ENCODE measurements around the gene MIR17HG.
"Not testable (repeated sequence)": the region's sequence is repeated elsewhere in the genome, so short reads cannot be mapped to it uniquely, and the experiment has no call there.

MIR17HG gene

DNA sequence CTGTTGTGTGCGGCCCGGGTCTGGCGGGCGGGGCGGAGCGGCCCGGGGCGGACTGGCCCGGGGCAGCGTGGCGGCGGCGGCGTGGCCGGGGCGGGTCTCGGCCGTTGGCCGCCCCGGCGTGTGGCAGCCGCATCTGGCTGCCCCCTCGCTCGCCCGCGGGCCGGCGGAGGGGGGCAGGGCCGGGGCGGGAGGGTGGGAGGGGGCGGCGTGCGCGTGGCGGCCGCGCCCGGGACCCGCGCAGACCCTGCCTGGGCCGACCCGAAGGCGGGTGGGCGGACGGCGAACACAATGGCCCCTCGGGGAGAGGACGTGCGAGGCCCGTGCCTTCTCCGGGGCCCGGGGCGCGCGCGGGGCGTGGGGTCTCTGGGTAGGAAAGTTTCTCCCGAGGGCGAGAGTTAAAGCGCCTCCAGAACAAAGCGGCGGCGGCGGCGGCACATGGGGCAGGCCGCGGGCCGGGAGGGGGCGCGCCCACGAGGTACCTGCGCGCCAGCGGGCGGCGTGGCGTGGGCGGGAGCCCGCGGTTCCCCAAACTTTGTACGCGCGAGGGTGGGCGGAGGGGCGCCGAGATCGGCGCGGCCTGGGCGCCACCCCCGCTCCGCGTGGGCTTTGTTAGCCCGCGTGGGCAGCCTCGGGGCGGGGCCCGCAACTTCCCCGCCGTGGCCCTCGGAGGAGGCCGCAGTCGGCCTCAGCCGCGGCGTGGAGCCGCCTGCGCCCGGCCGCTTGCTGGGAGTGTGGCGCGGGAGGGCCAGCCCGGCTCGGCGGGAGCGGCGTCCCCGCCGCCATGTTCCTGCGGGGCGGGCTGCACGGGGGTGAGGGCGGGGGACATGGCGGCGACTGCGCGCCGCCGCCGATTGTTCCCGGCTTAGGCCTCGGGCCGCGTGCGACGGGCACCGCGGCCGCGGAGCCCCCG is 764 bp downstream of the MIR17HG start:
- DNase-seq = peak; percentile 56

DNA sequence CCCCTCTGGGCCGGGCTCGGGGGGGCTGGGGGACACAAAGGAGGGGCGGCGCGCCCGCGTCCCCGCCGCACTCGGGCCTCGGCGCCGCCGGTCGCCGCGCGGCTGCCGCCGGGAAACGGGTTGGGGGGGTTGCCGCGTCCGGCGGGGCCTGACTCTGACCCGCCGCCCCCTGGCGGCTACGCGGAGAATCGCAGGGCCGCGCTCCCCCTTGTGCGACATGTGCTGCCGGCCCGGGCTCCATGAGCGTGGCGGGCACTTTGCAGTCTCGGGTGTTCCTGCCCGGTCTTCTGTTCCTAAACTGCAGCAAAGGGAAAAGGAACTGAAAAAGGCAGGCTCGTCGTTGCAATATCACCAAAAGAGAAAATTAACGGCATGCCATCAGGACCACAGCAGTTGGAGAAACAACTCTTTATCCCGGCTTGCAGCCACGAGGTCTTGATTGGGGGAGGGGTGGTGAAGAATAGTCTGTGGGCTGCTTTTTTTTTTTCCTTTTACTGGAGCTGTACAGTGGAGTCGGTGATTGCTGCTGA is 1.5 kb downstream of the MIR17HG start:
- DNase-seq = peak; percentile 88

DNA sequence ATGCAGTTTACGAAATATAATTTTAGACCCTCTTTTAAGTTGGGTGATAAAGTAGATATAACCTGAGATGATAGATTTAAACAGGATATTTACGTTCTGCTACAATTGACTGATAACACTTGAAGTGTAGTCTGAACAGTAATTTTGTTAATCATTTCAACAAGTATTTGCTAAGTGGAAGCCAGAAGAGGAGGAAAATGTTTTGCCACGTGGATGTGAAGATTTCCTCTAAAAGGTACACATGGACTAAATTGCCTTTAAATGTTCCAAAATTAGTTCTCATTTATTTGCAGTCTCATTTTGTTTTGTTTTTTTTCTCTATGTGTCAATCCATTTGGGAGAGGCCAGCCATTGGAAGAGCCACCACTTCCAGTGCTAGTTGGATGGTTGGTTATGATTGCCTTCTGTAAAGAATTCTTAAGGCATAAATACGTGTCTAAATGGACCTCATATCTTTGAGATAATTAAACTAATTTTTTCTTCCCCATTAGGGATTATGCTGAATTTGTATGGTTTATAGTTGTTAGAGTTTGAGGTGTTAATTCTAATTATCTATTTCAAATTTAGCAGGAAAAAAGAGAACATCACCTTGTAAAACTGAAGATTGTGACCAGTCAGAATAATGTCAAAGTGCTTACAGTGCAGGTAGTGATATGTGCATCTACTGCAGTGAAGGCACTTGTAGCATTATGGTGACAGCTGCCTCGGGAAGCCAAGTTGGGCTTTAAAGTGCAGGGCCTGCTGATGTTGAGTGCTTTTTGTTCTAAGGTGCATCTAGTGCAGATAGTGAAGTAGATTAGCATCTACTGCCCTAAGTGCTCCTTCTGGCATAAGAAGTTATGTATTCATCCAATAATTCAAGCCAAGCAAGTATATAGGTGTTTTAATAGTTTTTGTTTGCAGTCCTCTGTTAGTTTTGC is 2.8 kb downstream of the MIR17HG start:
- peak; percentile 39 for DNase-seq

DNA sequence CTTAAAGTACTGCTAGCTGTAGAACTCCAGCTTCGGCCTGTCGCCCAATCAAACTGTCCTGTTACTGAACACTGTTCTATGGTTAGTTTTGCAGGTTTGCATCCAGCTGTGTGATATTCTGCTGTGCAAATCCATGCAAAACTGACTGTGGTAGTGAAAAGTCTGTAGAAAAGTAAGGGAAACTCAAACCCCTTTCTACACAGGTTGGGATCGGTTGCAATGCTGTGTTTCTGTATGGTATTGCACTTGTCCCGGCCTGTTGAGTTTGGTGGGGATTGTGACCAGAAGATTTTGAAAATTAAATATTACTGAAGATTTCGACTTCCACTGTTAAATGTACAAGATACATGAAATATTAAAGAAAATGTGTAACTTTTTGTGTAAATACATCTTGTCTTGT is 3.6 kb downstream of the MIR17HG start:
- DNase-seq = no peak

DNA sequence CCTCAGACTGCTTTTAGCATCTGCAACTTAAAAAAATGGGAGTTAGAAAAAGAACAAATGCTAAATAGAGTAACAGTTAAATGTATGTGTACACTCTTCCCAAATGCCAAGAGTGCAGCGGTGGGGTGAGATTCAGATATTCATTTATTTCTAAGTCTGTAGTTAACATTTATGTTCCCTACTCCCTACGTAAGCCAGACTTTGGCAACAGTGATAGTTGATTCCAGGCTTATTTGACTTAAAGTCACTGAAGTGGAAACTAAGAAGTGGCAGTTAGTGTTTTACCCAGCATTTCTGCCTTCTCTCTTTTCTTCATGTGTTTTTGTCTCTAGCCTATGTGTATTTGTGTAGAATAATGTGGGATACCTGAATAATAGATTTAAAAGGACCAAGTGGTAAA is 4.5 kb downstream of the MIR17HG start:
- no peak for DNase-seq

DNA sequence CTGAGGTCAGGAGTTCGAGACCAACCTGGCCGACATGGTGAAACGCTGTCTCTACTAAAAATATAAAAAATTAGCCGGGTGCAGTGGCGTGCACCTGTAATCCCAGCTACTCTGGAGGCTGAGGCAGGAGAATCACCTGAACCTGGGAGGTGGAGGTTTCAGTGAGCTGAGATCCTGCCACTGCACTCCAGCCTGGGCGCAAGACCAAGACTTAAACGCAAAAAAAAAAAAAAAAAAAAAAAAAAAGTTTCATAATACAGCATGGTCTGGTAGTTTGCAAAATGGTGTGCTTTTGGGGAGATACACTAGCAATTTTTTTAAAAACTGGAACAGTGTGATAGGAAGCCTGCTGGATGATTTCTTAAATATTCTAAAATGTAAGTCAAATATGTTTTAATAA is 5.4 kb downstream of the MIR17HG start:
- DNase-seq = not testable (repeated sequence)

DNA sequence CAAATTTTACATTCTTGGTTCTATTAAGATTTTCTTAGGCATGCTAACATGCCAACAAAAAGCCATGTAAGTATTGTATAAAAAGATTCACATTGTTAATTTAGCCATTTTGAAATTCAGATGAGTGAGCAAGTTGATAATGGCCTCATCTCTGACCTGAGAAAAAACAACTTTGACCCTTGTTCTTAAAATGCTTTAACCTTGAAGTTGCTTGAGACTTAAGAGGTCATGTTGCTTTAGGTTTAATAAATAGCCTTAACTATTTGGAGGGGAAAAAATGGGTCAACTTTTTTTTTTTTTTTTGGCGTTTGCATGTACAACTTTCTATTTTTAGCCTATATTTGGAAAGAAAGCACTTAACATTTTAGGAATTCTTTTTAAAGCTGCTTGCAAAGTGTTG is 6.0 kb downstream of the MIR17HG start:
- no peak for DNase-seq

DNA sequence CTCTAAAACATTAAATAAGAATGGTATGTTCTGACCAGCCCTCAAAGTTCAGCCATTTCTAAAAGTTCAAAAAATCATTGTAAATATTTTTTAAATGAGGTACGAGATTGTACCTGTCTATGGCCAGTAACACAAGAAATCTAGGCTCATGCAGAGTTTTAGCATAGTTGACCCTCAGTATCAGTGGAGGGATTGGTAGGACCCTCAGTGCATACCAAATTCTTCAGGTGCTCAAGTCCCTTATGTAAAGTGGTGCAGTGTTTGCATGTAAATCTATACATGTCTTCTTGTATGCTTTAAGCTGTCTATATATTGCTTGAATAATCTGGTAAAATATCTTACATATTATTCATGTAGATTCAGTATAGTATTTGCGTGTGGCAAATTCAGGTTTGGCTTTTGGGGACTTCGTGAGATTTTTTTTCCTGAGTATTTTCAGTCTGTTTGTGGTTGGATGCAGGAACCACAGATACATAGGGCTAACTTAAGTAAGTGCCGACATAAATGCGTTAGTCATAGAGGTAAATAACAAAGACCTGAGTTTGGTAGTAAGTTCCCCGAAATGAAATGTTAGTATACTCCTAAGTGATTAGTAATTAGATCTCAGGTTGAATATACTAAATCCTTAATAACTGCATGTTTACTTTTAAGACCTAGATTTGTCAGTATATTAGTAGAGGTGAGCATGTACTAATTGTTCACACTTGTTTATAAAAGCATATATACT is 7.8 kb downstream of the MIR17HG start:
- DNase-seq = peak; percentile 32

DNA sequence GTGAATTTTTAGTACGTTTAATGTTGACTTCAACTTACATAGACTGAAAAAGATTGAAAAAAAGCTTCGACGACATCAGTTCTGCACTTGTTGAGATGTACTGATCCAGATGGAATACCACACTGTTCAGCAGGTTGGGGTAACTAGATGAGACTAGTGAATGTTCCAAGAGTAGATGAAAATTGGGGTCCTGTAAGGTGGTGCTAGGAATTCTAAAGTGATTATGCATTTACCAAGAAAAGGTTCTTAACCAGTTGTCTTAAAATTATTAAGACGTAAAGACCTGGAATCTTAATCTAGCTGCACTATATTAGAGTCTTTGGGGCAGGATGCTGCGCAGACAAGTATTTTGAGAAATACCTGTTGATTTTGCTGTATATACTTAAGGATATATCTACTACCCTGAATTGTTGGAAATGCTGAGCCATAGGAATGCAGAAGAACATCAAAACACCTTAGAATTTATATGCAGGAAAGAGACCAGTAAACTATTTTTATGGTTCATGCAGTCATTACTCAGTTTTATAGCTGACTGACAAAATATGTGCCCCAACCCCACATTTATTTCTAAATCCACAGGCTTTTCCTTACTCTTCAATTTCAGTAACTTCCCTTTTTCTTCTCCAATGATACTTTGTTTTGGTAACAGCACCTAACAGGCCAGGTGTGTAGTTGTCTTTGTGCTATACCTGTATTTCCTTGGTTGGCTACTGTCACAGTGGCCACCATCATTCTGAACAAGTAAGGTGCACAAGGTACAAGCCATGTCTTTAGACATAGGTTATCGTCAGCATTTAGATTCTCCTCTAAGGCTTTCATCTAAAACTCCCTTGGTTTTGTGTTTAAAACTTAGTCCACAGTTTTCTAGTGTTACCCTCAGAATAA is 8.6 kb downstream of the MIR17HG start:
- DNase-seq = no peak

DNA sequence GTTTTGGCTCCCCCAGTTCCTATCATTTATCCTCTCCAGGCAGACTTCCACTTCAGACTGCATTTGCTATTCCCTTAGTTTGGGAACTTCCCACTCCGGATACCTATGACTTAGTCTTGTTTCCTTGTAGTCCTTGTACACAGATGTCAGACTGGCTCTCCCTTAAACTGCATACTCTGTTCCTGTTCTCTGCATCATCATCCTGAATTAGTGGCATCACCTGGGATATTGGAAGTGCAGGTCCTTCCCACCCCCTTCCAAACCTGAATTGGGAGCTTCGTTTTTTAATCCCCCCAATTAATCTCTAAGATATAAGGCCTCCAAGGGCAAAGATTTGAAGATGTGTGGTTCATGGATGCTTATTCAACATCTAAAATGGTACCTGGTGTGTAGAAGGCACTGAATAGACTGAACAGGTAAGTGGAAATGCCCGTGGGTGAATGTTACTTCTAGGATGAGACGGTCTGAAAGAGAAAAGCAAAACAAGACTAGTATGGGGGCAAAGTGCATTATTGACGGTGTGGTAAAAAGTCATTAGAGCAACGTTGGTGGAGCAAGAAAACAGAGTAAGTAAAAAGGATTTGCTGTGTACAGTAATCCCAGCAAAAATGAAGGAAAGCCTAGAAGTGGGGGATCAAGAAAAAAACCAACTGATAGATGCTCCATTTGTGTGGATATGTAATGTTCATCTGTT is 9.6 kb downstream of the MIR17HG start:
- no peak for DNase-seq

DNA sequence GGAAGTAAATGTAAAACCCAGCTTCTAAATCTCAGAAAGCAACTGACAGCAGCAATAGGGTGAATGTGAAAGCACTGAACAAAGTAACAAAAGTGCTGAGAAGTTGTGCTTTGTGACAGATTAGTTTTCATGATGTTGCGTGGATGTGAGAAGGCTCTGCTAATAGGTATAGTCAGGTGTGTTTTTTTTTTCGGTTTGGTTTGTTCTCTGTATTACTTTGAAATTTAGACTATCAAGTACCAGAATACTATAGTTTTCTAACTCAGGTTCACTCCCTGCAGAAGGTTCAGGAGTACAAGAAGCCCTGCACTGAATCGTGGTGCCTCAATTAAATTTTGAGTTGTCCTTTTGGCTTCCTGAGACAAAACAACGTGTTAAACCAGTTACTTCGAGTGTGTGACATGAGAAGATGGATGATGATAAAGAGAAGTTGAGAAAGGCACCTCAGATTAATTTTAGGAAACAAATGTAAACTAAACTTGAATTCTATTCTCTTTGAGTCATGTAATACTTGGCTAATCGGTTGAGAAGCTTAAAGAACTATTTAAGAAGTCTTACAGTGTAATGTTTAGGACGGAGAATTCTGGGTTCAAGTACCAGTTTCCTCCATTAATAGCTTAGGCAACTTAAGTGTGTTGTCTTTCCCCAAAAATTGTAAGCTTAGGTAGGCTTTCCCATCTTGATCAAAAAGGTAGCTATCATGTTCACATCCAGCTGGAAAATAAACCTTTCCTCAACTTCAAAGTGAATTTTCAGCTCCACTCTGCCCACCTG is 10.3 kb downstream of the MIR17HG start:
- DNase-seq = peak; percentile 29

DNA sequence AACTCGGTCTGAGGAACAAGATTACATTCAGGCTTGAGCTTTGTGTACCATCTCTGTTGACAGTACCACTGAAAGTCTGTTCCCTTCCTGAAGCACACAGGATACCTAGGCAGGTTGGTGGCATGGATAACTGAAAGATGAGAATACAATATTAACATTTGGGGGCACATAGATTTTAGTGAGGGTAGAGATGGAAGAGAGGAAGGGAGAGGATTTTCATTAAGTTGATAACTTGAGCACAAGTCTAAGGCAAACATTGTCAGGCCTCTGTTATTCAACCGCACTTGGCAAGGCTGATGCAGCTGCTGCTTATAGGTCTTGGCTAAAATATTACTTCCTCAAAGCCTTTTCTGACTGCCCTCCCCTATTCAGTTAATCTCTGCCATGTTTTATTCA is 10.9 kb downstream of the MIR17HG start:
- DNase-seq = peak; percentile 67

DNA sequence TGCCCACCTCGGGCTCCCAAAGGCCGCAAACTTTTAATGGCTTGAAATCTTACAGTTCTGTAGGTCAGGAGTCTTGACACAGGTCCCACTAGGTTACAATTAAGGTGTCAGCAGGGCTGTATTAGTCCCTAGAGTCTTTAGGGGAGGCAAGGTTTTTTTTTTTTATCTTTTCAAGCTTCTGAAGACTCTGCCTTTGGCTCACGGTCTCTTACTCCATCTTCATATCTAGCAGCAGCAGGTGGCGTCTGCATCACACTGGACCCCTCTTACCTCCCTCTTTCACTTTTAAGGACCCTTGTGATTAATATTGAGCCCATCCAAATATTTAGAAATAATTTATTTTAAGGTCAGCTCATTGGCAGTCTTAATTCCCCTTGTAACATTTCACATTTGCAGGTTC is 11.6 kb downstream of the MIR17HG start:
- peak; percentile 57 for DNase-seq

DNA sequence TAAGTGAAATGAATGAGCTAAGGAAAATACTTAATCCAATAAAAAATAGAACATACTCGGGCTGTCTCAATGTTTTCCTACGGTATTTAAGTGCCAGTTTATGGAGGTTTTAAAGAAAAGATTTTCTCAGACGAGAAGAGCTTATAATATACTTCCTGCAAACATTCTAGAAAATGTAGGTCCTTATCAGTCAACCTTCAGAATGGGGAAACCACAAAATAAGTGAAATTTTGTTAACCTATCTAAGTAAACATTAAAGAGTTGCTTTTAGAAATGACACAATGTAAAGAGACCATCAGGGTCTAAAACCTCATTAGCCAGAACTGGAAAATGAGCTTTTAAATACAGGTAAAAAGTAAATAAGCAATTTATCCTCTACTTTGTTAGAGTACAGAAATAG is 12.1 kb downstream of the MIR17HG start:
- DNase-seq = peak; percentile 55

DNA sequence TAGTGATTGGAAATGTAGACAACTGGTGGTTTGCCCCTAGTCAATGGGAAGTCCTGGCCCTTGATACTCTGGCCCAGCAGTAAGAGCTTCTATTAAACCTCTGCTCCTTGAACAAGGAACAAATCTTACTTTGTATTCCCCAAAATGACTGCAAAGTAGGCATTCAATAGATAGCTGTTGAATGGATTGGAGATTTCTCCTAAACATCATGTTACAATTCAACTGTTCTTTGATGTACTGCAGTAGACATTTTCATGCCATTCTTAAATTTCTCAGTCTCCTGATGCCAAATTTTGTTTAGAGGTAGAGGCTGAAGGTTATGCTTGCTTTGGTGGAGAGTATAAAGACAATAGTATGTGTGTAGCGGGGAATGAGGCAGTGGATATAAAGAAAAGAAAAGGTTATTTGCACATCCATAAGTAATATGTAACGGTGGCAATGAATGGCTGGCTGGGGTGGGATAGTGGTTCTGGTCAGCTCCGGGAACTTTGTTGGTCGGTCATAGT is 12.8 kb downstream of the MIR17HG start:
- DNase-seq = no peak

DNA sequence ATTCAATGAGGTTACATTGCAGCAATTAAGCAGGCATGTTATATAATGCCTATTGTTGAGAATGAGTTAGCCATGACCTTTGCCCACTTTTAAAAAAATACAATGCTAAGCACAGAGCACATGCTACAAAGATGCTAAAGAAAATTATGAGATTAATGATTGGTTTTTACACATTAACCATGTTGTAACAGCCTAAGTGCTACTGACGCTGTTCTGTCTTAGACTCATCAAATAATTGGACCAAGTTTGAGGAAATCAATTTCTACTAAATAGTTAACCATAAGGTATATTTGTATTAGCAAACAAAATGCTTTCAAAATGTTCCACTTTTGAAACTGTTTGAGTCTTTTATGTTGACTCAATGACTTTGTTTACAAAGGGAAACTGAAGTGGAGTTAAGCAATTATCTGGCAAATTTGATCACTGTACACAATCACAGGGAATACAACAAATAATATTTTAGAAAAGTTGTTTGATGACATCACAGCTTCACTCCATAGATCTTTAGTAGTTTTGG is 14.3 kb downstream of the MIR17HG start:
- no peak for DNase-seq

DNA sequence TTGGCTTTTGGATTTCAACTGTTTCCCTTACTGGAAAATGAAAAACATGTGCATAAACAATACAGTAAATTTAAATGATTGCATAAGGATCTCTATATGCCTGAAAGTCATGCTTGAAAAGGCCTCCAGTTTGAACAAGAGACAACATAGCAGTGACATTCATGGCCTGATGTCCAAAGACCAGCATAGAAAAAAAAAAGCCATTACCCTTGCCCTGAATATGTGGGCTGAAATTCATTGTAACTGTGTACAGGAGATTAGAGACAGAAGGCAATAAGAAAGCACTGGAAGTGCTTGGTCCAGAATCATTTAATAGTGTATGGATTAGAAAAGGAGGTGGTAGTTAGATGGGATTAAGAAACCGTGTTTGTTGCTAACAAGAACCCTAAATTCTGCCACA is 15.4 kb downstream of the MIR17HG start:
- DNase-seq = no peak

DNA sequence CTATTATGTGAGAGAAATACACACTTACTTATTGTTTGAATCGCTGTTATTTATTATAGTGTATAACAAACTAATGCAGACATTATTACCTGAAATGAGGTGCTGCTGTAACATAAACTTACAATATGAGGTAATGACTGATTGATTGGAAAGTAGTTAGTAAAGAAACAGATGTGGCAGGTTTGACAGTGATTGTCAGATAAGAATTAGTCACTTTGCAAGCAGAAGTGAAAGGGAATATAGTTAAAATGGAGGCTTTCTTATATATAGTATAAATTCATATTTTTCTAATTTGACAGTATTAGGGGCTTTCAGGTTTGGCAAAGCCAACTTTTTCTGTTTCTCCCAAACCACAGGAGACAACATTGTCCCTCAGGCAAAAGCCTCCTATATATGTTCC is 20.6 kb downstream of the MIR17HG start:
- no peak for DNase-seq

DNA sequence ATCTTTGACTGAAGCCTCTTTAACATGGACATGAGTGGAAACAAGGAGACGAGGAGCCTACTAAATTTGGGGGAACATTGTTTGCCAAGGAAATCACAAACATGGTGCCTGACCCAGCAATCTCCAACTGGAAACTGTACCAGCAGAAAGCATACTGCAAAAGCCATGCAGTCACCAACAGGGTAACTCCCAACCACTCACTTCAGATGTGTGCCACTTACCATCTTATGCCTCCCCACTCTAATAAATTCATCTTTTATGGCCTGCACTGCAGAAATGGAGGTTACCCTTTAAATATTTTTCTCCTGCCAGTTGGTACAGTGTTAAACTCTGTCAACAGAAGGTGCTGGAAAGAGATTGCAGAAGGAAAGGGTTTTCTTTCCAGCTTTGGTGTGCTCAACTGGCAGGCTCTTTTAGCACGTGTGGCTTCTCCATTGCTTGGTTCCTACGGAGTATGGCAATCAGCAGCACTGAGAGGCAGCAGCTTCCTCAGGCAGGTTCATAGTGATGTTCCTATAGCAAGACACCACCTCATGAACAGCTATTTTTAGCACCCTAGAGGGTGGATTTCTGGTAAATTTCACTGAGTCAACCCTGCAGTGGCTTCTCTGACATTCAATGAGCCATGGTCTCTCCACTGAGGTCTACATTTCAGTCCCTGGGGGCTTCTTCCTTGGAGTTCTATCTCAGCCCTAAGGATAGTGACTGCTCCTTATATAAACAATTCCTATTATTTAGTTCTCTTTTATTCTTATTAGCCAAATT is 21.4 kb downstream of the MIR17HG start:
- DNase-seq = no peak
